Subcutaneous adipose tissue (tissue), 4 donors: ENCODE results near the gene TMEM97. TPM values are rescaled to one million over a fixed set of nuclear protein-coding genes. Genes with fewer than 3 reads are reported as not detected.

Experiments
- CTCF ChIP-seq: fragments of 450-650 bp; IDR thresholded peaks from one replicate; pipeline ENCODE4 v1.5.1; 2016; ENCODE audit warnings: low read depth, mild to moderate bottlenecking, control low read depth, antibody characterized with exemption, moderate library complexity
- total RNA-seq, 4 donors: library from RNA; depleted of rRNA; stranded (reverse); fragments of >200 nt; gene quantifications; one replicate each; pipeline ENCODE4 v1.1.0, GENCODE V29; 2016

Gene TMEM97
- total RNA-seq, 4 donors from 2014 or later = 2.6 to 9.5 (median 6.8) TPM

DNA sequence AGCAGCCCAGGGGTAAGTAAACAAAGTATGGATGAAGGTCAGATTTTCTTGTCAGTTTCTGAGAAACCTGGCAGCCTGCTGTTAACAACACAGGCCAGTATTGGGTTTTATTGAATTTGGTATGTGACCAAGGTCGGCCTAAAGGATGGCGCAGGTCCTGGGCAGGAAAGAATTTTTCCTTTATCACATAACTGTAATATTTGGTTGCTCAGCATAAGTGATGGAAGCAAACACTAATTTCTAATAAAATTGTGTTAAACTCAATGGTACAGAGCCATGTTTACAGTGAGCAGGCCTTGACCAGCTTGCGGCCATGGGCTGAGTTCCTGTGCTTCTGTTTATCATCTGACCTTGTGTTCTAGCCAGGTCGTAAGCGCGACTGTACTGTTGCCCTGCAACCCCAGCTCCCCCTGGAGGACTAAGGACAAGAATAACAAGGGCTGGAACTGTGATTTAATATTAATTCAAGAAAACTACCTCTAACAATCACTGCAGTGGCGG lies 27.8 kb downstream of the TMEM97 start:
- no peak for TF ChIP-seq CTCF

- TF ChIP-seq CTCF = no peak
These were observed 28.4 kb downstream of the TMEM97 start for GRCh38 chr17:28347261-28347891.

DNA sequence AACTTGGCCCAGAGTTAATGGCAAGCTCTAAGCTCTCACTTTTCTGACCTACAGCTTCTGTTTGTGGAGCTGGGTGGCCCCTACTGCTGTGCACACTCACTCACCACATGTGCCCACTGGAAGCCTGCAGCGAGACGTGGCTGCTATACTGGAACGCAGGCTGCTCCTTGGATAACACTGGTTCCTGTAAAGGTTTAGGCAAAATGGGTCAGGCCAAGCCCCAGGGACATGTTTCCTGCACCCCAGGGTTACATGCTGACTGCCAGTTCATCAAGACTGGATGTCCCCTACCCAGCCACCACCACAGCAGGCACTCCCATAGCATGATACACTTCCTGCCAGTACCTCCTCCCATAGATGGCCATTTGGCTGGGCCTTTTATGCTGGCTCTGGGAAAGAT lies 30.0 kb downstream of the TMEM97 start:
- no peak for TF ChIP-seq CTCF

- TF ChIP-seq CTCF = no peak
These were observed 31.3 kb downstream of the TMEM97 start for GRCh38 chr17:28350271-28350670.

- TF ChIP-seq CTCF = no peak
These were observed 38.3 kb downstream of the TMEM97 start, which contains the start of gene POLDIP2 for GRCh38 chr17:28357061-28357900. TSS of gene POLDIP2 (minus strand) at chr17:28357527. CDS start at chr17:28357448, 79 bp downstream.

GRCh38 chr17:28357901-28358197 lies 38.8 kb downstream of the TMEM97 start:
- TF ChIP-seq CTCF = no peak

GRCh38 chr17:28363186-28363585 lies 44.2 kb downstream of the TMEM97 start:
- no peak for TF ChIP-seq CTCF
